ENCODE measurements around the gene GALNT2. TPM values are rescaled to one million over a fixed set of nuclear protein-coding genes. Genes with fewer than 3 reads are reported as not detected.

Gene GALNT2
- polyA plus RNA-seq, 3 donors = 19.6 to 25.6 (median 23.4) TPM

GRCh38 chr1:230067871-230068620 is 1.0 kb downstream of the GALNT2 start:
- peak overlapping the region; percentile 95 for H3K4me2 ChIP-seq (replicated peaks; ENCODE audit: extremely low read depth, low read length, poor library complexity, severe bottlenecking)
- WGBS (ENCODE audit: insufficient coverage) = under 1% methylated on average over 57 of the region's 59 CpGs
- Mint-ChIP-seq H3K27ac (peak overlapping the region; percentile 83 to 94 (median 92)), H3K4me3 (peak overlapping the region; percentile 95 to 96), H3K27me3 (ENCODE audit: low read depth in 3 of 3) (peaks cover 1 to 3% (median 2%) of the 10 kb centered on the region in 3 donors), H3K36me3 (peaks cover 5 to 6% of the 10 kb centered on the region in 2 donors), H3K9me3 (peaks cover 0 to 3% (median 0%) of the 10 kb centered on the region in 7 donors), H3K4me1 (peaks cover 55% of the 10 kb centered on the region)
- peak overlapping the region; percentile 85 for H3K9ac ChIP-seq (ENCODE audit: insufficient read depth, low read length, poor library complexity, severe bottlenecking)
- peaks cover 24 to 31% of the 10 kb centered on the region in 2 donors for H3K4me1 ChIP-seq (ENCODE audit: control insufficient read depth in 1 of 2, insufficient read depth in 2 of 2, low read length in 2 of 2)
- no peak for TF ChIP-seq CTCF (IDR thresholded peaks at IDR 0.05)
- H3K36me3 ChIP-seq (replicated peaks in 1 of 2; ENCODE audit: control insufficient read depth in 1 of 2, insufficient read depth in 2 of 2, low read length in 2 of 2) = no peaks in the 10 kb centered on the region
- DNase-seq = peak; percentile 9 to 20 (median 15)
- no peaks in the 10 kb centered on the region for H3K9me3 ChIP-seq (replicated peaks in 1 of 2; ENCODE audit: control insufficient read depth in 1 of 2, insufficient read depth in 1 of 2, low read length in 2 of 2)
- peak overlapping the region; percentile 84 for H2AFZ ChIP-seq (ENCODE audit: insufficient read depth, low read depth, low read length, poor library complexity, severe bottlenecking)
- no peaks in the 10 kb centered on the region for H3K27me3 ChIP-seq (ENCODE audit: control insufficient read depth in 2 of 2, insufficient read depth in 2 of 2, low read length in 2 of 2)
- intact Hi-C loops (cut with micrococcal nuclease) = loop anchor here (5.0 to 10.0 kb wide), 5 partner anchors 34 to 443 kb away; partner anchors contain the start of genes TAF5L (in 2 of the 2) and URB2 (in 2 of the 2)
- peaks cover 58% of the 10 kb centered on the region for H3K79me2 ChIP-seq (ENCODE audit: insufficient read depth, low read length)
- peaks cover 53% of the 10 kb centered on the region for H4K20me1 ChIP-seq (ENCODE audit: insufficient read depth, low read length)
- peak overlapping the region; percentile 53 to 86 for H3K27ac ChIP-seq (ENCODE audit: low read depth in 1 of 2, low read length in 2 of 2)
- H3K4me3 ChIP-seq (replicated peaks in 1 of 3; ENCODE audit: low read depth in 2 of 3, low read length in 3 of 3) = peak overlapping the region; percentile 80 to 91 (median 82)

GRCh38 chr1:230068621-230068873 is 1.5 kb downstream of the GALNT2 start:
- peak overlapping the region; percentile 84 for H2AFZ ChIP-seq (ENCODE audit: insufficient read depth, low read depth, low read length, poor library complexity, severe bottlenecking)
- intact Hi-C loops (cut with micrococcal nuclease) = loop anchor here (5.0 to 10.0 kb wide), 5 partner anchors 34 to 444 kb away; partner anchors contain the start of genes TAF5L (in 2 of the 2) and URB2 (in 2 of the 2)
- no peaks in the 10 kb centered on the region for H3K27me3 ChIP-seq (ENCODE audit: control insufficient read depth in 2 of 2, insufficient read depth in 2 of 2, low read length in 2 of 2)
- H3K4me3 ChIP-seq (replicated peaks in 1 of 3; ENCODE audit: low read depth in 2 of 3, low read length in 3 of 3) = peak overlapping the region; percentile 80 to 91 (median 82)
- H3K36me3 ChIP-seq (replicated peaks in 1 of 2; ENCODE audit: control insufficient read depth in 1 of 2, insufficient read depth in 2 of 2, low read length in 2 of 2) = no peaks in the 10 kb centered on the region
- H3K27me3 Mint-ChIP-seq (ENCODE audit: low read depth in 3 of 3) = peaks cover 1 to 3% (median 2%) of the 10 kb centered on the region in 3 donors
- H3K4me3 Mint-ChIP-seq = peak overlapping the region; percentile 95 to 96
- WGBS (ENCODE audit: insufficient coverage) = 15% methylated on average over 5 of the region's 9 CpGs
- peak overlapping the region; percentile 85 for H3K9ac ChIP-seq (ENCODE audit: insufficient read depth, low read length, poor library complexity, severe bottlenecking)
- peaks cover 0 to 3% (median 0%) of the 10 kb centered on the region in 7 donors for H3K9me3 Mint-ChIP-seq
- peaks cover 24 to 31% of the 10 kb centered on the region in 2 donors for H3K4me1 ChIP-seq (ENCODE audit: control insufficient read depth in 1 of 2, insufficient read depth in 2 of 2, low read length in 2 of 2)
- H3K9me3 ChIP-seq (replicated peaks in 1 of 2; ENCODE audit: control insufficient read depth in 1 of 2, insufficient read depth in 1 of 2, low read length in 2 of 2) = no peaks in the 10 kb centered on the region
- H3K36me3 Mint-ChIP-seq = peaks cover 5 to 6% of the 10 kb centered on the region in 2 donors
- H3K27ac ChIP-seq (ENCODE audit: low read depth in 1 of 2, low read length in 2 of 2) = peak overlapping the region in 1 of 2 donors; percentile 86
- H3K79me2 ChIP-seq (ENCODE audit: insufficient read depth, low read length) = peaks cover 63% of the 10 kb centered on the region
- no peak for DNase-seq
- peak overlapping the region in 3 of 7 donors; percentile 30 to 83 (median 67) for H3K27ac Mint-ChIP-seq
- H3K4me2 ChIP-seq (replicated peaks; ENCODE audit: extremely low read depth, low read length, poor library complexity, severe bottlenecking) = peak overlapping the region; percentile 95
- H4K20me1 ChIP-seq (ENCODE audit: insufficient read depth, low read length) = peaks cover 58% of the 10 kb centered on the region
- H3K4me1 Mint-ChIP-seq = peaks cover 60% of the 10 kb centered on the region
- TF ChIP-seq CTCF (IDR thresholded peaks at IDR 0.05) = no peak

All from CD14-positive monocyte (primary cell).